GM12891 (cell line): ENCODE measurements around the gene TRIM43.

Source experiments
- PAX5 ChIP-seq: IDR thresholded peaks from 2 replicates; pipeline ENCODE4 v1.6.1; 2011; ENCODE audit warnings: low read length, moderate library complexity, mild to moderate bottlenecking; ENCODE audit not compliant: insufficient read depth, severe bottlenecking
- POLR2A ChIP-seq: IDR thresholded peaks from 2 replicates; pipeline ENCODE4 v1.6.1; 2011; ENCODE audit warnings: low read depth, low read length, control low read depth
- POLR2AphosphoS5 ChIP-seq: IDR thresholded peaks from 2 replicates; pipeline ENCODE4 v1.6.1; 2011; ENCODE audit warnings: low read depth, low read length, control low read depth
- TAF1 ChIP-seq: IDR thresholded peaks from 2 replicates; pipeline ENCODE4 v1.6.1; 2011; ENCODE audit warnings: low read depth, low read length, control low read depth

DNA sequence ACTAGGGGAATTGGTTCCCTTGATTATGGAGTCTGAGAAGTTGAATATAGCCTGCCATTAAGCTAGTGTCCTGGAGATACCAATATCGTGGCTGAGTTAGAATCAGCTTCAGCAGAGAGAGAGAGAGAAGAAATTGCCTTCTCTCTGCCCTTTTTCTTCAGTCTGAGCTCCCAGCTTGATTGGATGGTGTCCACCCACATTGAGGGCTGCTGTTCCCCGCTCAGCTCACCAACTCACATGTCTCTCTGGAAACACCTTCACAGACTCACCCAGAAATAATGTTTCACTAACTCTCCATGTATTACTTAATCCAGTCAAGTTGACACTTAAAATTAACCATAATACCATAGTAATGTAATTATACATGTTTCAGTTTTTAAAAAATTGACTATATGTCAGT, 17.9 kb upstream of the TRIM43 start:
- TF ChIP-seq PAX5 (no peak), POLR2A (no peak), POLR2AphosphoS5 (no peak), TAF1 (no peak)
